HepG2 (cell line): ENCODE data around the gene IQGAP2.

Source experiments
- EZH2 ChIP-seq: conservative IDR thresholded peaks from 2 replicates; pipeline ENCODE4 v1.6.1; 2012; ENCODE audit warnings: mild to moderate bottlenecking, low read depth, low read length, moderate library complexity
- HOXA3 ChIP-seq: sonication (generic); formaldehyde crosslinking; IDR thresholded peaks from 2 replicates; pipeline ENCODE4 v1.5.0; 2020; ENCODE audit warnings: missing genetic modification reagents
- MYC ChIP-seq: sonication (generic); formaldehyde crosslinking; IDR thresholded peaks from 2 replicates; pipeline ENCODE4 v1.9.0; 2021; ENCODE audit warnings: missing genetic modification reagents, borderline replicate concordance
- NR1H2 ChIP-seq: sonication (generic); formaldehyde crosslinking; IDR thresholded peaks from 2 replicates; pipeline ENCODE4 v1.8.1; 2022; ENCODE audit warnings: low read depth, missing genetic modification reagents, borderline replicate concordance
- TP53 ChIP-seq: sonication (generic); formaldehyde crosslinking; conservative IDR thresholded peaks from 2 replicates; pipeline ENCODE4 v1.4.0; 2020; ENCODE audit warnings: missing genetic modification reagents
- TF ChIP-seq, protein P1 (sequence below): sonication (generic); formaldehyde crosslinking; IDR thresholded peaks from 2 replicates; pipeline ENCODE4 v1.4.0; 2020; ENCODE audit warnings: missing genetic modification reagents, borderline replicate concordance

DNA sequence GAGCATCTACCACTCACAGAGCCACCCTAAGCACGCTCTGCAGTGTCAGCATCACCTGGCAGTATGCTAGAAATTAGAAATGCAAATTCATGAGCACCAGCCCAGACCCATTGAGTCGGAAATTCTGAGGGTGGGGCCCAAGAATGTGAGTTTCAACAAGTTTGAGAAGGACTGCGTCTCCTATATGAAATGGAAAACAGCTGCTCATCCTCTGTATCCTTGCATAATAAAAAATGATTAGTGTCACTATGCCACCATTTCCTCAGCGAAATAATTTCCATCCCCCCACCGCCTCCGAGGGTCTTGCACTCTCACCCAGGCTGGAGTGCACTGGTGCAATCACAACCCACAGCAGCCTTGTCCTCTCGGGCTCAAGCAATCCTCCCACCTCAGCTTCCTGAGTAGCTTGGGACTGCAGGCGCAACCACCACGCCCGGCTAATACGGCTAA lies 1.3 kb upstream of the IQGAP2 start:
- TF ChIP-seq, protein P1, sequence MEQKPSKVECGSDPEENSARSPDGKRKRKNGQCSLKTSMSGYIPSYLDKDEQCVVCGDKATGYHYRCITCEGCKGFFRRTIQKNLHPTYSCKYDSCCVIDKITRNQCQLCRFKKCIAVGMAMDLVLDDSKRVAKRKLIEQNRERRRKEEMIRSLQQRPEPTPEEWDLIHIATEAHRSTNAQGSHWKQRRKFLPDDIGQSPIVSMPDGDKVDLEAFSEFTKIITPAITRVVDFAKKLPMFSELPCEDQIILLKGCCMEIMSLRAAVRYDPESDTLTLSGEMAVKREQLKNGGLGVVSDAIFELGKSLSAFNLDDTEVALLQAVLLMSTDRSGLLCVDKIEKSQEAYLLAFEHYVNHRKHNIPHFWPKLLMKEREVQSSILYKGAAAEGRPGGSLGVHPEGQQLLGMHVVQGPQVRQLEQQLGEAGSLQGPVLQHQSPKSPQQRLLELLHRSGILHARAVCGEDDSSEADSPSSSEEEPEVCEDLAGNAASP (CRISPR knock-in tag): no peak
- TF ChIP-seq HOXA3 (CRISPR knock-in tag) (no peak), MYC (CRISPR knock-in tag) (no peak), TP53 (CRISPR knock-in tag) (no peak), NR1H2 (CRISPR knock-in tag) (no peak), EZH2 (no peak)
